H1 (cell line): ENCODE measurements around the gene AKR7A2. TPM values are rescaled to one million over a fixed set of nuclear protein-coding genes. Genes with fewer than 3 reads are reported as not detected.

ENCODE experiments used
- CTCF ChIA-PET: fragments of 300-600 bp; sonication (Branson Sonifier 250); formaldehyde crosslinking; loops from one replicate; lab custom pipeline; 2021; ENCODE audit not compliant: partially characterized antibody; lab: Charles Lee
- POLR2A ChIA-PET: fragments of 300-600 bp; sonication (Branson Sonifier 250); formaldehyde crosslinking; loops from one replicate; lab custom pipeline; 2021; ENCODE audit warnings: inconsistent platforms; ENCODE audit not compliant: partially characterized antibody; lab: Charles Lee
- DNase-seq, 2 experiments: peaks; one replicate each; pipeline versions ENCODE4 v3.0.0 to v3.0.0-alpha.2; 2010 to 2022; ENCODE audit warnings: low spot score in 2 of 2, low read depth in 1 of 2, mixed read lengths in 1 of 2
- FAIRE-seq: peaks from 2 replicates; lab custom pipeline; 2011; peaks lifted over from hg19 to GRCh38; lab: Jason Lieb, UNC
- H2AFZ ChIP-seq: 2 replicates; pipeline ENCODE4 v1.8.1; 2012; ENCODE audit warnings: low read length, inconsistent platforms
- H2AK5ac ChIP-seq: 2 replicates; pipeline ENCODE4 v1.6.1; 2013; ENCODE audit warnings: low read depth, low read length
- H2BK120ac ChIP-seq: replicated peaks from 2 replicates; pipeline ENCODE3; 2013; ENCODE audit warnings: low read depth, low read length, inconsistent platforms
- H2BK12ac ChIP-seq: 2 replicates; pipeline ENCODE4 v1.6.1; 2013; ENCODE audit warnings: low read depth, low read length
- H2BK15ac ChIP-seq: 2 replicates; pipeline ENCODE4 v1.6.1; 2013; ENCODE audit warnings: low read length
- H2BK20ac ChIP-seq: 2 replicates; pipeline ENCODE4 v1.6.1; 2013; ENCODE audit warnings: low read length
- H2BK5ac ChIP-seq: 2 replicates; pipeline ENCODE4 v1.6.1; 2013; ENCODE audit warnings: low read depth, low read length
- H3K14ac ChIP-seq: 2 replicates; pipeline ENCODE4 v1.6.1; 2013; ENCODE audit warnings: inconsistent platforms; ENCODE audit not compliant: insufficient read length
- H3K18ac ChIP-seq: 2 replicates; pipeline ENCODE4 v1.6.1; 2013; ENCODE audit warnings: low read length; ENCODE audit errors: extremely low read depth
- H3K23ac ChIP-seq: 2 replicates; pipeline ENCODE4 v1.6.1; 2013; ENCODE audit warnings: inconsistent platforms; ENCODE audit not compliant: insufficient read length
- H3K23me2 ChIP-seq: 2 replicates; pipeline ENCODE4 v1.6.1; 2013; ENCODE audit warnings: low read depth, low read length
- H3K27ac ChIP-seq: 2 replicates; pipeline ENCODE4 v1.6.1; 2011; ENCODE audit warnings: low read depth, low read length, inconsistent platforms
- H3K27me3 ChIP-seq, 4 experiments: replicated peaks in 1 of 4; 1 replicate in 1 of 4; 2 replicates in 3 of 4; pipeline versions ENCODE4 v1.6.1 to v1.8.1; 2011 to 2013; ENCODE audit warnings: low read length in 3 of 4, mild to moderate bottlenecking in 3 of 4, inconsistent platforms in 2 of 4, mixed read lengths in 2 of 4, moderate library complexity in 1 of 4; ENCODE audit not compliant: control insufficient read depth in 3 of 4, insufficient read depth in 3 of 4; ENCODE audit errors: extremely low read depth in 1 of 4
- H3K36me3 ChIP-seq, 4 experiments: 2 replicates each; pipeline versions ENCODE4 v1.6.1 to v1.8.1; 2011 to 2013; ENCODE audit warnings: mild to moderate bottlenecking in 4 of 4, low read length in 3 of 4, moderate library complexity in 2 of 4, control low read depth in 1 of 4, inconsistent platforms in 1 of 4; ENCODE audit not compliant: insufficient read depth in 4 of 4, control insufficient read depth in 2 of 4
- H3K4ac ChIP-seq: replicated peaks from 2 replicates; pipeline ENCODE3; 2013; ENCODE audit warnings: low read length, low read depth, mixed read lengths, inconsistent platforms; ENCODE audit not compliant: insufficient read length
- H3K4me1 ChIP-seq, 4 experiments: replicated peaks in 1 of 4; 1 replicate in 1 of 4; 2 replicates in 3 of 4; pipeline versions ENCODE4 v1.6.1 to v1.8.1; 2011 to 2013; ENCODE audit warnings: low read length in 3 of 4, inconsistent platforms in 2 of 4, mixed read lengths in 1 of 4; ENCODE audit not compliant: insufficient read depth in 4 of 4, control insufficient read depth in 3 of 4
- H3K4me2 ChIP-seq, 2 experiments: 2 replicates each; pipeline versions ENCODE4 v1.6.1 to v1.8.1; 2011 to 2013; ENCODE audit warnings: low read depth in 2 of 2, low read length in 2 of 2, control low read depth in 1 of 2, inconsistent platforms in 1 of 2, mild to moderate bottlenecking in 1 of 2; ENCODE audit not compliant: insufficient read depth in 1 of 2
- H3K4me3 ChIP-seq, 4 experiments: fragments of 200-600, 300-600 bp in 1 of 4; sonication (generic), shearing (Covaris generic), sonication (Bioruptor Twin) in 1 of 4; 2 replicates each; pipeline versions ENCODE4 v1.5.1 to v1.8.1; 2011 to 2016; ENCODE audit warnings: low read length in 4 of 4, low read depth in 3 of 4, control low read depth in 2 of 4, inconsistent platforms in 2 of 4, mild to moderate bottlenecking in 2 of 4, mixed read lengths in 1 of 4, moderate library complexity in 1 of 4; ENCODE audit not compliant: insufficient read depth in 2 of 4; ENCODE audit errors: extremely low read depth in 1 of 4
- H3K56ac ChIP-seq: replicated peaks from 2 replicates; pipeline ENCODE3; 2013; ENCODE audit warnings: low read depth, mild to moderate bottlenecking, mixed read lengths, low read length, inconsistent platforms; ENCODE audit not compliant: insufficient read length
- H3K79me1 ChIP-seq: 2 replicates; pipeline ENCODE4 v1.6.1; 2013; ENCODE audit warnings: low read depth, low read length, control low read depth
- H3K79me2 ChIP-seq, 2 experiments: 2 replicates each; pipeline versions ENCODE4 v1.6.1 to v1.8.1; 2012 to 2013; ENCODE audit warnings: low read length in 2 of 2, mild to moderate bottlenecking in 2 of 2, inconsistent platforms in 1 of 2; ENCODE audit not compliant: insufficient read depth in 2 of 2, control insufficient read depth in 1 of 2
- H3K9ac ChIP-seq, 4 experiments: replicated peaks in 1 of 4; 1 replicate in 1 of 4; 2 replicates in 3 of 4; pipeline versions ENCODE4 v1.6.1 to v1.8.1; 2011 to 2013; ENCODE audit warnings: low read depth in 3 of 4, low read length in 3 of 4, control low read depth in 2 of 4, mild to moderate bottlenecking in 2 of 4, moderate library complexity in 2 of 4, inconsistent platforms in 1 of 4; ENCODE audit errors: extremely low read depth in 1 of 4
- H3K9me3 ChIP-seq, 2 experiments: 2 replicates each; pipeline versions ENCODE4 v1.6.1 to v1.8.1; 2012 to 2013; ENCODE audit warnings: mild to moderate bottlenecking in 2 of 2, moderate library complexity in 2 of 2, control low read depth in 1 of 2, inconsistent platforms in 1 of 2, low read depth in 1 of 2, low read length in 1 of 2, mixed read lengths in 1 of 2; ENCODE audit not compliant: insufficient read depth in 2 of 2
- H4K20me1 ChIP-seq, 2 experiments: replicated peaks in 1 of 2; 2 replicates each; pipeline versions ENCODE3 to v1.8.1; 2011 to 2013; ENCODE audit warnings: inconsistent platforms in 2 of 2, low read length in 2 of 2, mild to moderate bottlenecking in 1 of 2; ENCODE audit not compliant: insufficient read depth in 2 of 2, control insufficient read depth in 1 of 2
- H4K5ac ChIP-seq: 2 replicates; pipeline ENCODE4 v1.6.1; 2013; ENCODE audit warnings: low read length, low read depth, mixed read lengths, inconsistent platforms; ENCODE audit not compliant: insufficient read length
- H4K8ac ChIP-seq: 2 replicates; pipeline ENCODE4 v1.8.0; 2013; ENCODE audit warnings: mild to moderate bottlenecking, moderate library complexity, low read length, inconsistent platforms; ENCODE audit not compliant: insufficient read depth; ENCODE audit errors: extremely low read depth
- H4K91ac ChIP-seq: replicated peaks from 2 replicates; pipeline ENCODE3; 2013; ENCODE audit warnings: low read length, mixed read lengths, inconsistent platforms; ENCODE audit not compliant: insufficient read length
- ATF3 ChIP-seq: IDR thresholded peaks from 2 replicates; pipeline ENCODE4 v1.6.1; 2011; ENCODE audit warnings: low read depth, mild to moderate bottlenecking, low read length; ENCODE audit not compliant: insufficient read depth
- POLR2AphosphoS5 ChIP-seq: IDR thresholded peaks from 2 replicates; pipeline ENCODE4 v1.6.1; 2011; ENCODE audit warnings: low read depth, low read length
- WGBS, 2 experiments: shearing (Covaris generic) in 1 of 2; methylation state at CpG; one replicate each; pipeline versions ENCODE4 v1.1.6 to v1.1.7; 2013 to 2015; ENCODE audit warnings: low lambda C conversion rate in 2 of 2, mixed read lengths in 2 of 2, inconsistent platforms in 1 of 2, low coverage in 1 of 2, missing lambda C conversion rate in 1 of 2; ENCODE audit not compliant: insufficient replicate concordance in 2 of 2, insufficient coverage in 1 of 2, insufficient read length in 1 of 2; ENCODE audit errors: extremely low coverage in 1 of 2, missing lambda C conversion rate in 1 of 2; 5-methylcytosine and 5-hydroxymethylcytosine counted together
- polyA plus RNA-seq, 7 experiments: library from polyadenylated mRNA; depleted of rRNA in 3 of 7; stranded (reverse) in 5 of 7; unstranded in 2 of 7; fragments of >200 nt in 5 of 7; fragments of 200-250 nt in 2 of 7; gene quantifications; 1 replicate in 5 of 7; 2 replicates in 1 of 7; 4 replicates in 1 of 7; pipeline versions ENCODE4 v1.2.1 to v1.2.3, GENCODE V29; 2011 to 2013; ENCODE audit warnings: missing spikeins in 2 of 7, mixed read lengths in 2 of 7
- total RNA-seq: library from RNA; stranded (reverse); fragmentation: NEBNext Ultra II Directional; extraction: Animal tissue kit (Norgen Biotek cat#: 25700); gene quantifications from 2 replicates; pipeline ENCODE4 v1.2.1, GENCODE V29; 2021

AKR7A2 gene
- total and polyA plus RNA-seq, 2 of the 8 experiments (the other 6 are each of a cell fraction or from before 2014, with no cell fraction given) = 32.0 to 48.3 TPM

DNA sequence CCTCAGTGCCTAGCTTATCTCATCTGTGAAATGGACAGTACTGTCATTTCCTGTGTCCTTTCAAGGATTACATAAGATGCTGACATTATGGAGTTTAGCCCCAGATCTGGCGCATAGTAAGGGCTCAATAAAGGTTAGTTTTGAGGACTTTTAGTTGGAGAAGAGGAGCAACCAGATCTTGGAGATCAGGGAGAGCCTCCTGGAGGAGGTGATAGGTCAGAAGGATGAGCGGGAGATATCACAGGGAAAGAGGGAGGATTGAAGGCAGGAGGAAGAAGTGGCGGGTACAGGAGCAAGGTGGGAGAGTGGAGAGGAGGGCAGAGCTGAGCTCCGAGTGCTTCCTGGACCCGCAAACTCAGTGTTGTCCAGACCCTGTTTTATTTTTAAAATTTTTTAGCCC lies 17.7 kb upstream of the AKR7A2 start:
- no peak for TF ChIP-seq ATF3
- 0 out of 2 replicates have a peak, but pooled peaks have one; percentile 23 for TF ChIP-seq POLR2AphosphoS5
- CTCF ChIA-PET = interaction anchor here (0.9 to 1.3 kb wide), 4 partner anchors 15 to 332 kb away, joined by 3 to 5 read pairs (median 4); no protein-coding TSS in a partner anchor

More for the DNA sequence above, 17.7 kb upstream of the AKR7A2 start:
- Histone ChIP-seq H2AK5ac (no peak overlapping the region), H3K79me2 (no peaks in the 10 kb centered on the region), H4K20me1 (peaks cover 0 to 11% of the 10 kb centered on the region in 2 experiments), H3K27me3 (no peaks in the 10 kb centered on the region), H3K56ac (no peak overlapping the region), H3K4me1 (no peaks in the 10 kb centered on the region), H3K18ac (no peak overlapping the region), H3K9ac (no peak overlapping the region), H2AFZ (no peak overlapping the region), H3K23ac (no peak overlapping the region), H3K36me3 (peaks cover 5 to 15% (median 8%) of the 10 kb centered on the region in 4 experiments; a peak in 5 of 8 replicates), H2BK5ac (no peak overlapping the region), H3K9me3 (no peaks in the 10 kb centered on the region), H3K79me1 (no peaks in the 10 kb centered on the region; the same call in 1 of the 2 replicates), H2BK15ac (no peak overlapping the region), H3K14ac (no peak overlapping the region), H3K4me2 (no peak overlapping the region), H3K27ac (no peak overlapping the region), H2BK120ac (no peak overlapping the region), H3K4ac (no peak overlapping the region), H2BK20ac (no peak overlapping the region), H4K8ac (no peak overlapping the region), H3K23me2 (no peaks in the 10 kb centered on the region), H4K5ac (no peak overlapping the region), H3K4me3 (no peak overlapping the region), H2BK12ac (no peak overlapping the region), H4K91ac (no peak overlapping the region)
- DNase-seq (no peak), FAIRE-seq (no peak)
- WGBS, 2 experiments = 91% methylated on average over 5 of the region's 5 CpGs; no CpG with 5 or more reads in 1 of the 2 experiments
- POLR2A ChIA-PET = interaction anchor here (1.9 to 13.3 kb wide), 2 partner anchors 9 to 12 kb away, joined by 8 to 143 read pairs; partner anchors contain the start of genes AKR7A2 and SLC66A1
